Muscle layer of colon (tissue), 2 donors: ENCODE measurements around the gene MT1F.
A peak's percentile ranks its signal among the peaks of the same experiment; 100 is the strongest.

Experiments
- H3K27ac ChIP-seq: one replicate; pipeline ENCODE4 v1.7.0; 2013; ENCODE audit warnings: low read depth, mild to moderate bottlenecking, low read length, moderate library complexity
- H3K27me3 ChIP-seq, 2 donors: one replicate each; pipeline ENCODE4 v1.7.0; 2013; ENCODE audit warnings: low read length in 2 of 2, mild to moderate bottlenecking in 2 of 2; ENCODE audit not compliant: insufficient read depth in 2 of 2, control insufficient read depth in 1 of 2
- H3K36me3 ChIP-seq: one replicate; pipeline ENCODE4 v1.7.0; 2013; ENCODE audit warnings: mild to moderate bottlenecking, low read length; ENCODE audit not compliant: insufficient read depth
- H3K4me1 ChIP-seq: one replicate; pipeline ENCODE4 v1.7.0; 2013; ENCODE audit warnings: mild to moderate bottlenecking, low read length; ENCODE audit not compliant: insufficient read depth
- H3K4me3 ChIP-seq, 2 donors: one replicate each; pipeline ENCODE4 v1.7.0; 2013; ENCODE audit warnings: low read length in 2 of 2, low read depth in 1 of 2, mild to moderate bottlenecking in 1 of 2, moderate library complexity in 1 of 2
- H3K9ac ChIP-seq: one replicate; pipeline ENCODE4 v1.7.0; 2013; ENCODE audit warnings: low read length
- H3K9me3 ChIP-seq: one replicate; pipeline ENCODE4 v1.7.0; 2013; ENCODE audit warnings: mild to moderate bottlenecking, low read length
- donor health status: abdominal sarcoma.
- donor health status: Adenocarcinoma of cecum.

MT1F gene

DNA sequence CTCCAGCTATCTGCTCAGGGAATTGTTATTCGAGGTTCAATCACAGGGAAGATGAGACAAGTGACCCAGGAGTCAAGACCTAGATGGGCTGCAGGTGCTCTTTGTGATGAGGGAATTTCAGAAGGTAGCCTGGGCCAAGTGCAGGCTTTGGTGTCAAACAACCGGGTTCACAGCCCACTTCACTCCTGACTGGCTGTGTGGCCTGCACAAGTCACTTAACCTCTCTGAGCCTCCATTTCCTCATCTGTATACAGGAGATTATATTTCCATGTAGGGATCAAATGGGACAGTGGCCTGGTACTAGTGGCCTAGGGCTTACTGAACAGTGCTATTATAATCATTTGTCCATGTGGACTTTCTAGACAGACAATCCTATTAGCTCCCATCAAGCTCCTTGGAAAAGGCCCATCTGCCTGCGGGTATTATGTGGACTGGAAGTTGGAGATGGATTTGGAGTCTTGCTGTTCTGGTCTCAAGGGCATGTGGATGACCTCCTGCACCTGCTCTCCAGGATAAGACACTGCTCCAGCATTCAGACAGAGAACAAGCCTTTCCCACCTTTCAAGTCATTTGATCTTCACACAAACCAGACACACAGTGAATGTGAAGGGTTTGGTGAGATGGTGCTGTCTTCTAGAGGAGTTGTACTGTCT is 21.4 kb downstream of the MT1F start:
- H3K27ac ChIP-seq, result no peak overlapping the region

DNA sequence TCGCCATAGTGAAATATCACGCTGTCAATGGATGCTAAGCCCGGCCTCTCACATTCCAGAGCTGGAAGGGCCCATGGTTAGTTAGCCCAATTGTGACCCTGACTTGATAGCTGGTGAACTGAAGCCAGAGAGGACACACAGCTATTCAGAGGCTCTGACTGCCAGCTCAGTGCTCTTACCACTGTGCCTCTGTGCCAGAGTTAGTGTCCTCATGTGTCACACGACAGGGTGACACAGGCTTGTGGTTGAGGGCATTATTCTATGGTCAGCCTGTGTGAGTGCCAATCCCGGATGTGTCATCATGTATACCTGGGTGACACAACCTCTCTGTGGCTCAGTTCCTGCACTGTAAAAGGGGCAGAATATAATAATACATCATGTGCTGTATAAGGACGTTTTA is 22.1 kb downstream of the MT1F start:
- Histone ChIP-seq H3K27ac (no peak overlapping the region), H3K9ac (no peak overlapping the region)

More for the DNA sequence above, 21.4 kb downstream of the MT1F start:
- Histone ChIP-seq H3K4me3 (no peak overlapping the region), H3K9ac (no peak overlapping the region), H3K27me3 (peaks cover 12 to 22% of the 10 kb centered on the region in 2 donors), H3K4me1 (peaks cover 21% of the 10 kb centered on the region), H3K9me3 (no peaks in the 10 kb centered on the region), H3K36me3 (no peaks in the 10 kb centered on the region)

DNA sequence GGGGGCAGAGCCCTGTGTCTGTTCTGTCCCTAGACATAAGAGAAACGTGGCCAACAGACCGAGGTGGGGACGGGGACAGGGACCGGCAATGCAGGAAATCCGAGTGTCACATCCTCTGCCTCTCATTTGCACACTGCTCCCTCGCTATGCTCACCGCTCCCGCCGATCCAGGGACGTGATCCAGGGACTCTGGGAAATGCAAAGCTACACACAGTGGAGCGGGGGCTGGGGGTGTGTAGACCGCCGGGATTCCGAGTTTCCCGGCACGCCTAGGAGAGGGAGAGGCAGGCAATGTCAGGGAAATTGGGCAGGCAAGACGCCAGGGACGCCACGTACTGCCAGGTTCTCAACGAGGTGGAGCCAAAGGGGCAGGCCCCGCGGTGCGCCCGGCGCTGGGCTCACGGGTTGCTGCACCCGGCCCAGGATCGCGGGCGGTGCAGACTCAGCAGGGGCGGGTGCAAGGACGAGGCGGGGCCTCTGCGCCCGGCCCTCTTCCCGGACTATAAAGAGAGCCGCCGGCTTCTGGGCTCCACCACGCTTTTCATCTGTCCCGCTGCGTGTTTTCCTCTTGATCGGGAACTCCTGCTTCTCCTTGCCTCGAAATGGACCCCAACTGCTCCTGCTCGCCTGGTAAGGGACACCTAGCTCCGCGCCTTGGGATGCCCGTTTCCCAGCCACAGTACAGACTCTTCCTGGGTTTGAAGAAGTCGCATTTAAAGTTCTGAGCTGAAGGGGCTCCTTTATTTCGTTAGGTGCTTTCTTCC is 24.4 kb downstream of the MT1F start, which contains the start of gene MT1X:
Gene MT1X, plus strand, starts transcription at position 532 of the 764 bp plus-strand sequence. Its CDS starts 71 bp downstream, at position 603.
- Histone ChIP-seq H3K9me3 (no peaks in the 10 kb centered on the region), H3K9ac (peak within 1 kb of the TSS; percentile 62), H3K27ac (peak within 1 kb of the TSS; percentile 96), H3K27me3 (no peaks in the 10 kb centered on the region), H3K4me3 (peak within 1 kb of the TSS; percentile 61 to 74), H3K4me1 (peaks cover 30% of the 10 kb centered on the region), H3K36me3 (no peaks in the 10 kb centered on the region)

More for the DNA sequence above, 22.1 kb downstream of the MT1F start:
- no peak overlapping the region for H3K4me3 ChIP-seq
- peaks cover 28% of the 10 kb centered on the region for H3K4me1 ChIP-seq
- H3K36me3 ChIP-seq, result no peaks in the 10 kb centered on the region
- H3K9me3 ChIP-seq, result no peaks in the 10 kb centered on the region
- peaks cover 12 to 22% of the 10 kb centered on the region in 2 donors for H3K27me3 ChIP-seq

DNA sequence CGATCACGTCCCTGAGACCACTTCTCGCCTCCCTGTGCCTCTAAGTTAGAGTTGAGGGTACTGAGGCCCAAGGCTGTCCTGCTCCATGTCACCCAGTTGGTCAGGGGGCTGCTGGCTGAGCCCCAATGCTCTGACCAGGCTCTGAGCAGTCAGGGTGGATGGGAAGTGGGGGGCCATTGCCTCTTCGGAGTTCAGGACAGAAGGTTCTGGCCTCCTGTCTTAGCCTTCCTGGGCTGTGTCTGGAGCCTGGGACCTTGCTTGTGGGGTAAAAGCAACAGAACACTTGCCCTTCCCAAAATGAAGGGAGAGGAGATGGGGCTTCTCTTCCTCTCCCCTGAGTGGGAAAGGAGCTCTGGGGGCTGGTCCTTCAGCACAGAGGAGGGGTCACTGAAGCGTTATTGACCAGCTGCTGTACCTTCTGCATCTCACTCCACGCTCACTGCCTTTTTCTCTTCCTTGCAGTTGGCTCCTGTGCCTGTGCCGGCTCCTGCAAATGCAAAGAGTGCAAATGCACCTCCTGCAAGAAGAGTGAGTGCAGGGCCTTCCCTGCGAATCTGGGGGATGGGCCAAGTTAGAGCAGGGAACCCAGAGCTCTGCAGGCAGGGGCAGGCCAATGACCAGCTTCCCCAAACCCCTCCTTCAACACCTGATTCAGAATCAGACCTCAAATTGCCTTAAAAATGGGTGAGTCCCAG is 25.1 kb downstream of the MT1F start:
- Histone ChIP-seq H3K27ac (peak overlapping the region; percentile 78), H3K9ac (peak overlapping the region; percentile 62), H3K36me3 (no peaks in the 10 kb centered on the region), H3K27me3 (no peaks in the 10 kb centered on the region), H3K4me3 (peak overlapping the region; percentile 61 to 74), H3K4me1 (peaks cover 30% of the 10 kb centered on the region), H3K9me3 (no peaks in the 10 kb centered on the region)

DNA sequence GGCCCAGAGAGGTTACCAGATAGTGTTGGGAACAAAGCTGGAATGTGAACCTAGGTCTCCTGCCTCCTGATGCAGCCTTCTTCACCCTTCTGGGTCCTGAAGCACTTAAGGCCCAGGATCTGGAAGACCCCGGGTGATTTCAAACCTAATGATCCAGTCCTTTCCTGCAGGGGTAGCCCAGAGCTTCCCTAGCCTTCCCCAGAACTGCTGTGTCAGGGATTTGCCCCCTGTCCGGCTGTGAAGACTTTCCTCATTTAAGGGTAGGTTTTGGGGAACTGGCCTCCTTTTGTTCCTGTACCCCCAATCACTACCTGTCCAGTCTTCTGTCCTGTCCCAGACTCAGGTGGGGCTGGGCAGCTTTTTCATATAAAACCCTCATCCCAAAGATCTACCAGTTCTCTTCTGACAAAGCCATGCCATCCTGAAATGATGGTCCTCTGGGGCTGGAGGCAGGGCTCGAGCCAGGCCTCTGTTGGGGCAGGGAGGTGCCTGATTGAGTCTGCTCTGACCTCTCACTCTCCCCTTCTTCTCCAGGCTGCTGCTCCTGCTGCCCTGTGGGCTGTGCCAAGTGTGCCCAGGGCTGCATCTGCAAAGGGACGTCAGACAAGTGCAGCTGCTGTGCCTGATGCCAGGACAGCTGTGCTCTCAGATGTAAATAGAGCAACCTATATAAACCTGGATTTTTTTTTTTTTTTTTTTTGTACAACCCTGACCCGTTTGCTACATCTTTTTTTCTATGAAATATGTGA is 25.8 kb downstream of the MT1F start:
- Histone ChIP-seq H3K9ac (no peak overlapping the region), H3K27ac (peak overlapping the region; percentile 4), H3K9me3 (no peaks in the 10 kb centered on the region), H3K27me3 (no peaks in the 10 kb centered on the region), H3K4me3 (peak overlapping the region in 1 of 2 donors; percentile 74), H3K4me1 (peaks cover 30% of the 10 kb centered on the region), H3K36me3 (no peaks in the 10 kb centered on the region)

GRCh38 chr16:56684256-56684925 is 26.6 kb downstream of the MT1F start:
- H3K36me3 ChIP-seq, result no peaks in the 10 kb centered on the region
- no peaks in the 10 kb centered on the region for H3K9me3 ChIP-seq
- no peak overlapping the region for H3K4me3 ChIP-seq
- H3K27me3 ChIP-seq, result no peaks in the 10 kb centered on the region
- H3K4me1 ChIP-seq, result peaks cover 30% of the 10 kb centered on the region
- no peak overlapping the region for H3K27ac ChIP-seq
- H3K9ac ChIP-seq, result no peak overlapping the region

GRCh38 chr16:56684926-56685590 is 27.3 kb downstream of the MT1F start:
- no peak overlapping the region for H3K27ac ChIP-seq
- H3K27me3 ChIP-seq, result no peaks in the 10 kb centered on the region
- no peaks in the 10 kb centered on the region for H3K36me3 ChIP-seq
- no peak overlapping the region for H3K4me3 ChIP-seq
- no peak overlapping the region for H3K9ac ChIP-seq
- no peaks in the 10 kb centered on the region for H3K9me3 ChIP-seq
- peaks cover 30% of the 10 kb centered on the region for H3K4me1 ChIP-seq

DNA sequence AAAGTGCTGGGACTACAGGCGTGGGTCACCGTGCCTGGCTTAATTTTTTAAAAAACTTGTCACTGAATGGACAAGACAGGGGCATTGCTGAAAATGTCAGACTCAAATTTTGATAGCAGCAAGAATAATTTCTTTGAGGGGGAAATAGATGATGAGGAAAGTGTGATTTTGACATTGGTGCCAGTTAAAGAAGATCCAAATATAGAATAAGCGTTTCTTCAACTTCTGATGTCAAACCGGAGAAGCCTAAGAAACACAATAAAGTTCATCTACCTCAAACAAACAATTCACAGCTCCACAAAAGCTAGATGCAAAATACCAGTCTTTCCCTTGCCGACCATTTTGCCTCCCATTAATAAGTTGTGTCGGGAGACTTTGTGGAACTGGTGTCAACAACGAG is 29.0 kb downstream of the MT1F start:
- Histone ChIP-seq H3K27ac (no peak overlapping the region), H3K4me1 (peaks cover 30% of the 10 kb centered on the region), H3K9ac (no peak overlapping the region), H3K4me3 (no peak overlapping the region), H3K27me3 (no peaks in the 10 kb centered on the region), H3K9me3 (no peaks in the 10 kb centered on the region), H3K36me3 (no peaks in the 10 kb centered on the region)

- H3K9me3 ChIP-seq, result no peaks in the 10 kb centered on the region
- no peaks in the 10 kb centered on the region for H3K36me3 ChIP-seq
- no peak overlapping the region for H3K9ac ChIP-seq
- no peaks in the 10 kb centered on the region for H3K27me3 ChIP-seq
- H3K4me3 ChIP-seq, result no peak overlapping the region
- H3K27ac ChIP-seq, result no peak overlapping the region
- peaks cover 17% of the 10 kb centered on the region for H3K4me1 ChIP-seq
Observed at GRCh38 chr16:56688762-56689161, 31.0 kb downstream of the MT1F start.

- Histone ChIP-seq H3K4me1 (peaks cover 13% of the 10 kb centered on the region), H3K27ac (no peak overlapping the region), H3K27me3 (no peaks in the 10 kb centered on the region), H3K36me3 (no peaks in the 10 kb centered on the region), H3K9ac (no peak overlapping the region), H3K4me3 (no peak overlapping the region), H3K9me3 (no peaks in the 10 kb centered on the region)
Observed at GRCh38 chr16:56689171-56689570, 31.4 kb downstream of the MT1F start.
